ENCODE results near the gene CLDN5. TPM values are rescaled to one million over a fixed set of nuclear protein-coding genes. Genes with fewer than 3 reads are reported as not detected.

The CLDN5 gene
- total and polyA plus RNA-seq, 2 of the 8 experiments (the other 6 are each of a cell fraction or from before 2014, with no cell fraction given), result 1.2 to 1.6 TPM

GRCh38 chr22:19555651-19556050, 31.4 kb upstream of the CLDN5 start:
- Histone ChIP-seq H3K27ac (ENCODE audit: low read depth, low read length) (no peak overlapping the region), H2AK5ac (ENCODE audit: low read depth, low read length) (peak overlapping the region; percentile 55; the same call in 1 of the 2 replicates), H3K27me3 (replicated peaks in 1 of 4; ENCODE audit: control insufficient read depth in 3 of 4, extremely low read depth in 1 of 4, insufficient read depth in 3 of 4, low read length in 3 of 4) (peaks cover 0 to 2% (median 0%) of the 10 kb centered on the region in 4 experiments; a peak in 1 of 7 replicates)
- TF ChIP-seq MAFK (IDR thresholded peaks at IDR 0.05; ENCODE audit: low read depth, low read length), result no peak

More at GRCh38 chr22:19555651-19556050, 31.4 kb upstream of the CLDN5 start:
- Histone ChIP-seq H3K9ac (replicated peaks in 1 of 4; ENCODE audit: extremely low read depth in 1 of 4, low read depth in 3 of 4, low read length in 3 of 4) (no peak overlapping the region), H3K4ac (replicated peaks; ENCODE audit: insufficient read length, low read depth, low read length) (peak overlapping the region; percentile 44), H3K56ac (replicated peaks; ENCODE audit: insufficient read length, low read depth, low read length) (no peak overlapping the region), H2BK120ac (replicated peaks; ENCODE audit: low read depth, low read length) (no peak overlapping the region), H3K36me3 (ENCODE audit: control insufficient read depth in 2 of 4, insufficient read depth in 4 of 4, low read length in 3 of 4) (no peaks in the 10 kb centered on the region), H4K8ac (ENCODE audit: extremely low read depth, insufficient read depth, low read length) (no peak overlapping the region), H2AFZ (ENCODE audit: low read length) (no peak overlapping the region), H3K4me1 (replicated peaks in 1 of 4; ENCODE audit: control insufficient read depth in 3 of 4, insufficient read depth in 4 of 4, low read length in 3 of 4) (peaks cover 0 to 5% (median 1%) of the 10 kb centered on the region in 4 experiments; a peak in 6 of 7 replicates), H2BK20ac (ENCODE audit: low read length) (peak overlapping the region; percentile 80; the same call in 1 of the 2 replicates), H4K5ac (ENCODE audit: insufficient read length, low read depth, low read length) (no peak overlapping the region), H3K23ac (ENCODE audit: insufficient read length) (no peak overlapping the region), H3K79me2 (ENCODE audit: control insufficient read depth in 1 of 2, insufficient read depth in 2 of 2, low read length in 2 of 2) (no peaks in the 10 kb centered on the region), H2BK15ac (ENCODE audit: low read length) (no peak overlapping the region; the same call in 1 of the 2 replicates), H3K9me3 (ENCODE audit: insufficient read depth in 2 of 2, low read depth in 1 of 2, low read length in 1 of 2) (no peaks in the 10 kb centered on the region), H3K4me3 (ENCODE audit: extremely low read depth in 1 of 4, insufficient read depth in 2 of 4, low read depth in 3 of 4, low read length in 4 of 4) (no peak overlapping the region), H2BK5ac (ENCODE audit: low read depth, low read length) (peak overlapping the region; percentile 52; the same call in 1 of the 2 replicates), H3K23me2 (ENCODE audit: low read depth, low read length) (no peaks in the 10 kb centered on the region), H3K14ac (ENCODE audit: insufficient read length) (no peak overlapping the region), H3K4me2 (ENCODE audit: insufficient read depth in 1 of 2, low read depth in 2 of 2, low read length in 2 of 2) (no peak overlapping the region), H3K18ac (ENCODE audit: extremely low read depth, low read length) (no peak overlapping the region; the same call in 1 of the 2 replicates), H3K79me1 (ENCODE audit: low read depth, low read length) (no peaks in the 10 kb centered on the region), H2BK12ac (ENCODE audit: low read depth, low read length) (peak overlapping the region; percentile 95), H4K20me1 (replicated peaks in 1 of 2; ENCODE audit: control insufficient read depth in 1 of 2, insufficient read depth in 2 of 2, low read length in 2 of 2) (no peaks in the 10 kb centered on the region), H4K91ac (replicated peaks; ENCODE audit: insufficient read length, low read length) (no peak overlapping the region)
- CTCF ChIA-PET (ENCODE audit: partially characterized antibody), result interaction anchor here (0.9 to 4.0 kb wide), 14 partner anchors 11 to 91 kb away, joined by 3 to 14 read pairs (median 4); no protein-coding TSS in a partner anchor
- no peak for DNase-seq (ENCODE audit: low read depth in 1 of 2, low spot score in 2 of 2)
- POLR2A ChIA-PET (ENCODE audit: partially characterized antibody), result interaction anchor here (1.6 kb wide), 1 partner anchor 32 kb away, joined by 4 read pairs; the partner anchor contains the start of gene CLDN5
- 86% methylated on average over 6 of the region's 6 CpGs; no CpG with 5 or more reads in 1 of the 2 experiments for WGBS, 2 experiments (ENCODE audit: extremely low coverage in 1 of 2, insufficient coverage in 1 of 2, insufficient read length in 1 of 2, insufficient replicate concordance in 2 of 2, low coverage in 1 of 2, low lambda C conversion rate in 2 of 2, missing lambda C conversion rate in 1 of 2)
- FAIRE-seq, result no peak

Measured in H1 (cell line).